Measurements from ENCODE around the gene ZNF143. TPM values are rescaled to one million over a fixed set of nuclear protein-coding genes. Genes with fewer than 3 reads are reported as not detected.

The ZNF143 gene
- total RNA-seq (2021) (34.0 to 35.8 TPM (median 34.0 TPM) in 3 replicates), Bru-seq, nascent RNA (percentile 72 among the genes with signal in this experiment)
- long read RNA-seq, experiment 1, transcript ZNF143-203 (16 exons, 2,947 nt), result major isoform, 64 of 135 reads
- long read RNA-seq, experiment 1, transcript ZNF143-213 (16 exons, 2,022 nt), result minor isoform, 35 of 135 reads
- long read RNA-seq, experiment 1, partial matches to known transcripts, result 9 of 135 reads
- long read RNA-seq, experiment 1, other reads (novel, unspliced or antisense), result 26 of 135 reads
- long read RNA-seq, experiment 2, partial matches to known transcripts, result 9 of 26 reads
- long read RNA-seq, experiment 2, other reads (novel, unspliced or antisense), result 17 of 26 reads
- long read RNA-seq, experiment 3, transcript ZNF143-213 (16 exons, 2,022 nt), result minor isoform, 14 of 58 reads
- long read RNA-seq, experiment 3, transcript ZNF143-203 (16 exons, 2,947 nt), result major isoform, 26 of 58 reads
- long read RNA-seq, experiment 3, partial matches to known transcripts, result 8 of 58 reads
- long read RNA-seq, experiment 3, other reads (novel, unspliced or antisense), result 10 of 58 reads

DNA sequence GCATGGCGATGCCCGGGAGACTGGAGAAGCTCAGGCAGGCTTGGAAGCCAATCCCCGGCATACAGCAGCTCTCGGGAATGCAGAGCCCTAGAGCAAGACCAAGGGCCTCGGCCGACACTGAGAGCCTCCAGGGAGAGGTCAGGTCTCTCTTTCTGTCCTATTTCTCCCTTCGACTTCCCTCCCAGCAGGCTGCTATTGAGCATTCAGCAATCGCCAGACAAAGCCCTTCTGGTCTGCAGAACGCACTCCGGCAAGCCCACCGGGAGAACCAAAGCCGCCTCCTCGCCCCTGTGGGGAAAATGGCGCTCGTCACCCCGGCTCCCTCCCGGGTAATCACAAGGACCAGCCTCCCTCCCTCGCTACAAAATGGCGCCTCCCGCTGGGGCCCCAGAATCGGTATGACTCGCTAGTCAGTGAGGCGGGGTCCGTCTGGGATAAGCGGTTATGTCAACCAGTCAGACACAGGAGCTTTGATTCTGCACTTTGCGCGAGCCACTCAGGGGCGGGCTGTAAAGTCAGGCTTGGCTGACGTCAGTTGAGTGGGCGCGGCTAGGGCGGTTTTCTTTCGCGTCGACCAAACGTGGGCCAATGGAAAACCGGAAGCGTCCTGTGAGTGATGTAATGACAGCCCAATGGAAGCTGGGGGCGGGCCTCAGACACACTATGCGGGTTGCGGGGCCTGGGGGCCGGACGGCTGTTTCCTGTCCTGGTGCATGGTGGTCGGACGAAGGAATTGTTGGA is at the start of gene ZNF143:
ZNF143 (plus strand) TSS at position 691 of the 741 bp plus-strand sequence. CDS start 10,297 bp downstream, outside the sequence.
- Mint-ChIP-seq H3K4me1 (peaks cover 18% of the 10 kb centered on the region), H3K27ac (peak within 1 kb of the TSS; percentile 99), H3K9me3 (peaks cover 5% of the 10 kb centered on the region; the same call in 1 of the 2 replicates), H3K36me3 (peaks cover 5% of the 10 kb centered on the region; the same call in 1 of the 2 replicates), H3K27me3 (ENCODE audit: low read depth) (no peaks in the 10 kb centered on the region), H3K4me3 (peak within 1 kb of the TSS; percentile 98)
- TF ChIP-seq, protein P1, sequence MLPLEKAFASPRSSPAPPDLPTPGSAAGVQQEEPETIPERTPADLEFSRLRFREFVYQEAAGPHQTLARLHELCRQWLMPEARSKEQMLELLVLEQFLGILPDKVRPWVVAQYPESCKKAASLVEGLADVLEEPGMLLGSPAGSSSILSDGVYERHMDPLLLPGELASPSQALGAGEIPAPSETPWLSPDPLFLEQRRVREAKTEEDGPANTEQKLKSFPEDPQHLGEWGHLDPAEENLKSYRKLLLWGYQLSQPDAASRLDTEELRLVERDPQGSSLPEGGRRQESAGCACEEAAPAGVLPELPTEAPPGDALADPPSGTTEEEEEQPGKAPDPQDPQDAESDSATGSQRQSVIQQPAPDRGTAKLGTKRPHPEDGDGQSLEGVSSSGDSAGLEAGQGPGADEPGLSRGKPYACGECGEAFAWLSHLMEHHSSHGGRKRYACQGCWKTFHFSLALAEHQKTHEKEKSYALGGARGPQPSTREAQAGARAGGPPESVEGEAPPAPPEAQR (CRISPR knock-in tag; IDR thresholded peaks at IDR 0.05), result peak; percentile 19; the same call in 1 of the 2 replicates
- TF ChIP-seq, protein P2, sequence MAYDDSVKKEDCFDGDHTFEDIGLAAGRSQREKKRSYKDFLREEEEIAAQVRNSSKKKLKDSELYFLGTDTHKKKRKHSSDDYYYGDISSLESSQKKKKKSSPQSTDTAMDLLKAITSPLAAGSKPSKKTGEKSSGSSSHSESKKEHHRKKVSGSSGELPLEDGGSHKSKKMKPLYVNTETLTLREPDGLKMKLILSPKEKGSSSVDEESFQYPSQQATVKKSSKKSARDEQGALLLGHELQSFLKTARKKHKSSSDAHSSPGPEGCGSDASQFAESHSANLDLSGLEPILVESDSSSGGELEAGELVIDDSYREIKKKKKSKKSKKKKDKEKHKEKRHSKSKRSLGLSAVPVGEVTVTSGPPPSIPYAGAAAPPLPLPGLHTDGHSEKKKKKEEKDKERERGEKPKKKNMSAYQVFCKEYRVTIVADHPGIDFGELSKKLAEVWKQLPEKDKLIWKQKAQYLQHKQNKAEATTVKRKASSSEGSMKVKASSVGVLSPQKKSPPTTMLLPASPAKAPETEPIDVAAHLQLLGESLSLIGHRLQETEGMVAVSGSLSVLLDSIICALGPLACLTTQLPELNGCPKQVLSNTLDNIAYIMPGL (CRISPR knock-in tag; IDR thresholded peaks at IDR 0.05), result peak; percentile 16; the same call in 1 of the 2 replicates
- peak; percentile 90 for TF ChIP-seq FOXK1 (CRISPR knock-in tag; IDR thresholded peaks at IDR 0.05)
- peak; percentile 64; the same call in 1 of the 2 replicates for TF ChIP-seq ZNF396 (CRISPR knock-in tag; IDR thresholded peaks at IDR 0.05; ENCODE audit: borderline replicate concordance)
- TF ChIP-seq CREB1 (CRISPR knock-in tag; IDR thresholded peaks at IDR 0.05), result no peak; the same call in 1 of the 2 replicates
- TF ChIP-seq, protein P3, sequence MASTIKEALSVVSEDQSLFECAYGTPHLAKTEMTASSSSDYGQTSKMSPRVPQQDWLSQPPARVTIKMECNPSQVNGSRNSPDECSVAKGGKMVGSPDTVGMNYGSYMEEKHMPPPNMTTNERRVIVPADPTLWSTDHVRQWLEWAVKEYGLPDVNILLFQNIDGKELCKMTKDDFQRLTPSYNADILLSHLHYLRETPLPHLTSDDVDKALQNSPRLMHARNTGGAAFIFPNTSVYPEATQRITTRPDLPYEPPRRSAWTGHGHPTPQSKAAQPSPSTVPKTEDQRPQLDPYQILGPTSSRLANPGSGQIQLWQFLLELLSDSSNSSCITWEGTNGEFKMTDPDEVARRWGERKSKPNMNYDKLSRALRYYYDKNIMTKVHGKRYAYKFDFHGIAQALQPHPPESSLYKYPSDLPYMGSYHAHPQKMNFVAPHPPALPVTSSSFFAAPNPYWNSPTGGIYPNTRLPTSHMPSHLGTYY (CRISPR knock-in tag; IDR thresholded peaks at IDR 0.05), result 0 out of 2 replicates have a peak, but pooled peaks have one; percentile 61
- TF ChIP-seq GABPB1 (CRISPR knock-in tag; IDR thresholded peaks at IDR 0.05), result peak; percentile 75
- TF ChIP-seq GTF2I (CRISPR knock-in tag; conservative IDR thresholded peaks at IDR 0.05), result no peak
- TF ChIP-seq MXD4 (CRISPR knock-in tag; IDR thresholded peaks at IDR 0.05; ENCODE audit: borderline replicate concordance), result no peak
- no peak for TF ChIP-seq ESRRA (CRISPR knock-in tag; IDR thresholded peaks at IDR 0.05; ENCODE audit: borderline replicate concordance)
- no peak for TF ChIP-seq EMX1 (CRISPR knock-in tag; IDR thresholded peaks at IDR 0.05)
- TF ChIP-seq MYBL2 (CRISPR knock-in tag; IDR thresholded peaks at IDR 0.05), result no peak
- peak; percentile 98 for TF ChIP-seq SP1 (CRISPR knock-in tag; conservative IDR thresholded peaks at IDR 0.05)
- 0 out of 2 replicates have a peak, but pooled peaks have one; percentile 22 for TF ChIP-seq ETV6 (CRISPR knock-in tag; IDR thresholded peaks at IDR 0.05)
- TF ChIP-seq RELA (CRISPR knock-in tag; IDR thresholded peaks at IDR 0.05; ENCODE audit: borderline replicate concordance), result no peak
- TF ChIP-seq, protein P4, sequence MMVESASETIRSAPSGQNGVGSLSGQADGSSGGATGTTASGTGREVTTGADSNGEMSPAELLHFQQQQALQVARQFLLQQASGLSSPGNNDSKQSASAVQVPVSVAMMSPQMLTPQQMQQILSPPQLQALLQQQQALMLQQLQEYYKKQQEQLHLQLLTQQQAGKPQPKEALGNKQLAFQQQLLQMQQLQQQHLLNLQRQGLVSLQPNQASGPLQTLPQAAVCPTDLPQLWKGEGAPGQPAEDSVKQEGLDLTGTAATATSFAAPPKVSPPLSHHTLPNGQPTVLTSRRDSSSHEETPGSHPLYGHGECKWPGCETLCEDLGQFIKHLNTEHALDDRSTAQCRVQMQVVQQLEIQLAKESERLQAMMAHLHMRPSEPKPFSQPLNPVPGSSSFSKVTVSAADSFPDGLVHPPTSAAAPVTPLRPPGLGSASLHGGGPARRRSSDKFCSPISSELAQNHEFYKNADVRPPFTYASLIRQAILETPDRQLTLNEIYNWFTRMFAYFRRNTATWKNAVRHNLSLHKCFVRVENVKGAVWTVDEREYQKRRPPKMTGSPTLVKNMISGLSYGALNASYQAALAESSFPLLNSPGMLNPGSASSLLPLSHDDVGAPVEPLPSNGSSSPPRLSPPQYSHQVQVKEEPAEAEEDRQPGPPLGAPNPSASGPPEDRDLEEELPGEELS (CRISPR knock-in tag; IDR thresholded peaks at IDR 0.05), result peak; percentile 46; the same call in 1 of the 2 replicates
- peak; percentile 99 for TF ChIP-seq NFYB (CRISPR knock-in tag; conservative IDR thresholded peaks at IDR 0.05; ENCODE audit: low read depth)
- TF ChIP-seq TEAD4 (CRISPR knock-in tag; IDR thresholded peaks at IDR 0.05), result 0 out of 2 replicates have a peak, but pooled peaks have one; percentile 26
- peak; percentile 93 for TF ChIP-seq CREM (CRISPR knock-in tag; IDR thresholded peaks at IDR 0.05)
- TF ChIP-seq NFATC4 (CRISPR knock-in tag; IDR thresholded peaks at IDR 0.05), result no peak
- TF ChIP-seq, protein P5, sequence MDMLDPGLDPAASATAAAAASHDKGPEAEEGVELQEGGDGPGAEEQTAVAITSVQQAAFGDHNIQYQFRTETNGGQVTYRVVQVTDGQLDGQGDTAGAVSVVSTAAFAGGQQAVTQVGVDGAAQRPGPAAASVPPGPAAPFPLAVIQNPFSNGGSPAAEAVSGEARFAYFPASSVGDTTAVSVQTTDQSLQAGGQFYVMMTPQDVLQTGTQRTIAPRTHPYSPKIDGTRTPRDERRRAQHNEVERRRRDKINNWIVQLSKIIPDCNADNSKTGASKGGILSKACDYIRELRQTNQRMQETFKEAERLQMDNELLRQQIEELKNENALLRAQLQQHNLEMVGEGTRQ (CRISPR knock-in tag; IDR thresholded peaks at IDR 0.05), result peak; percentile 40; the same call in 1 of the 2 replicates
- ChIA-PET POLR2A (interaction anchor here (0.5 to 2.6 kb wide), 25 partner anchors 12 to 797 kb away, joined by 3 to 27 read pairs (median 4); partner anchors contain the start of genes DENND5A, IPO7, SWAP70 and WEE1), CTCF (interaction anchor here (0.6 to 2.1 kb wide), 7 partner anchors 47 to 365 kb away, joined by 3 to 22 read pairs (median 6); no protein-coding TSS in a partner anchor)
- DNase-seq (ENCODE audit: low spot score) (peak; percentile 100), ATAC-seq (peak; percentile 96)

Measured in WTC11 (cell line).